GM12878 (cell line): ENCODE results near the gene CTSH. TPM values are rescaled to one million over a fixed set of nuclear protein-coding genes. Genes with fewer than 3 reads are reported as not detected.

Experiments used
- ATAC-seq: fragments of 200-7000 bp; cut with Tn5 transposase; 3 replicates; pipeline ENCODE4 v1.9.1; 2020; ENCODE audit warnings: mild to moderate bottlenecking, moderate library complexity
- BruUV-seq: library from RNA; stranded (reverse); fragments of 400-500 nt; replicated peaks from 2 replicates; lab custom pipeline; 2021; lab: Mats Ljungman, UMichigan
- CTCF ChIA-PET: fragments of 300-600 bp; sonication (Branson Sonifier 250); formaldehyde crosslinking; extraction: SDS; loops from one replicate; lab custom pipeline; 2021; ENCODE audit warnings: inconsistent platforms; lab: Yijun Ruan, JAX
- POLR2A ChIA-PET: fragments of 350-600 bp; formaldehyde crosslinking; extraction: SDS; loops from one replicate; lab custom pipeline; 2021; ENCODE audit warnings: inconsistent platforms; lab: Charles Lee
- RAD21 ChIA-PET: fragments of 300-600 bp; sonication (Branson Sonifier 250); formaldehyde crosslinking; loops from one replicate; lab custom pipeline; 2023; ENCODE audit warnings: antibody characterized with exemption; ENCODE audit not compliant: unreplicated experiment; lab: Charles Lee
- SMC1A ChIA-PET: fragments of 300-600 bp; sonication (Branson Sonifier 250); formaldehyde crosslinking; loops from one replicate; lab custom pipeline; 2023; ENCODE audit not compliant: unreplicated experiment, uncharacterized antibody; lab: Charles Lee
- DNase-seq: peaks from one replicate; pipeline ENCODE4 v3.0.0-alpha.2; 2011; ENCODE audit warnings: low read depth, low spot score
- FAIRE-seq: peaks from 3 replicates; lab custom pipeline; 2011; peaks lifted over from hg19 to GRCh38; lab: Jason Lieb, UNC
- H2AFZ ChIP-seq: 2 replicates; pipeline ENCODE4 v1.6.0; 2011; ENCODE audit warnings: low read depth, low read length, control low read depth; ENCODE audit not compliant: control insufficient read depth
- H3K27ac ChIP-seq: 2 replicates; pipeline ENCODE4 v1.5.1; 2011; ENCODE audit warnings: control low read depth; ENCODE audit not compliant: control insufficient read depth, insufficient read depth
- H3K27me3 ChIP-seq, 2 experiments: replicated peaks in 1 of 2; 2 replicates each; pipeline versions ENCODE4 v1.6.0 to v1.6.1; 2011; ENCODE audit warnings: low read length in 1 of 2; ENCODE audit not compliant: control insufficient read depth in 2 of 2, insufficient read depth in 2 of 2
- H3K36me3 ChIP-seq, 2 experiments: 2 replicates each; pipeline ENCODE4 v1.5.1; 2011; ENCODE audit warnings: low read length in 1 of 2; ENCODE audit not compliant: control insufficient read depth in 2 of 2, insufficient read depth in 2 of 2
- H3K4me1 ChIP-seq: 2 replicates; pipeline ENCODE4 v1.6.1; 2011; ENCODE audit warnings: mild to moderate bottlenecking, low read length, moderate library complexity, mixed read lengths; ENCODE audit not compliant: control insufficient read depth, insufficient read depth
- H3K4me2 ChIP-seq: 2 replicates; pipeline ENCODE4 v1.6.0; 2011; ENCODE audit warnings: control low read depth; ENCODE audit not compliant: control insufficient read depth, insufficient read depth
- H3K4me3 ChIP-seq: fragments of 200-600 bp; sonication (generic); 2 replicates; pipeline ENCODE4 v1.5.1; 2016
- H3K79me2 ChIP-seq: 2 replicates; pipeline ENCODE4 v1.6.0; 2011; ENCODE audit warnings: low read length; ENCODE audit not compliant: control insufficient read depth, insufficient read depth
- H3K9ac ChIP-seq: 2 replicates; pipeline ENCODE4 v1.8.0; 2011; ENCODE audit warnings: low read length, control low read depth, mixed read lengths; ENCODE audit not compliant: control insufficient read depth, insufficient read depth
- H3K9me3 ChIP-seq: replicated peaks from 3 replicates; pipeline ENCODE4 v1.5.1; 2011; ENCODE audit warnings: mild to moderate bottlenecking, low read length; ENCODE audit not compliant: control insufficient read depth, insufficient read depth
- H4K20me1 ChIP-seq: 2 replicates; pipeline ENCODE4 v1.6.0; 2011; ENCODE audit not compliant: control insufficient read depth, insufficient read depth
- BACH1 ChIP-seq: fragments of 450-650 bp; IDR thresholded peaks from 2 replicates; pipeline ENCODE4 v1.6.1; 2017; ENCODE audit warnings: mild to moderate bottlenecking, borderline replicate concordance
- BHLHE40 ChIP-seq, 2 experiments: fragments of 450-650 bp in 1 of 2; IDR thresholded peaks; 2 replicates each; pipeline ENCODE4 v1.6.1; 2011 to 2017; ENCODE audit warnings: low read depth in 2 of 2, borderline replicate concordance in 1 of 2, improper control_type of control experiment in 1 of 2, low read length in 1 of 2, mild to moderate bottlenecking in 1 of 2
- BMI1 ChIP-seq: fragments of 450-650 bp; IDR thresholded peaks from 2 replicates; pipeline ENCODE4 v1.6.1; 2016; ENCODE audit warnings: mild to moderate bottlenecking, moderate library complexity, borderline replicate concordance
- CHD1 ChIP-seq: IDR thresholded peaks from 2 replicates; pipeline ENCODE4 v1.6.1; 2012; ENCODE audit warnings: low read depth, low read length, improper control_type of control experiment
- CHD2 ChIP-seq: IDR thresholded peaks from 2 replicates; pipeline ENCODE4 v1.6.1; 2011; ENCODE audit warnings: low read depth, low read length, improper control_type of control experiment, borderline replicate concordance
- MAX ChIP-seq: IDR thresholded peaks from 2 replicates; pipeline ENCODE4 v1.6.1; 2012; ENCODE audit warnings: low read depth, low read length, improper control_type of control experiment
- MXI1 ChIP-seq: fragments of 150-350 bp; IDR thresholded peaks from 2 replicates; pipeline ENCODE4 v1.6.1; 2011; ENCODE audit warnings: low read depth, mild to moderate bottlenecking, inconsistent platforms, low read length, improper control_type of control experiment
- PAX8 ChIP-seq: fragments of 450-650 bp; IDR thresholded peaks from 2 replicates; pipeline ENCODE4 v1.6.1; 2017; ENCODE audit warnings: mild to moderate bottlenecking, moderate library complexity
- SIX5 ChIP-seq: IDR thresholded peaks from 2 replicates; pipeline ENCODE4 v1.6.1; 2011; ENCODE audit warnings: mild to moderate bottlenecking, low read depth, low read length, moderate library complexity; ENCODE audit not compliant: severe bottlenecking
- SMAD5 ChIP-seq: IDR thresholded peaks from 2 replicates; pipeline ENCODE4 v1.6.1; 2016; ENCODE audit warnings: antibody characterized with exemption, low read depth
- SP1 ChIP-seq: IDR thresholded peaks from one replicate; pipeline ENCODE4 v1.6.1; 2011; ENCODE audit warnings: low read depth, low read length
- SRF ChIP-seq, 2 experiments: IDR thresholded peaks; 2 replicates each; pipeline ENCODE4 v1.6.1; 2011; ENCODE audit warnings: low read depth in 2 of 2, low read length in 2 of 2, mild to moderate bottlenecking in 1 of 2, moderate library complexity in 1 of 2
- STAT1 ChIP-seq: fragments of 450-650 bp; conservative IDR thresholded peaks from 2 replicates; pipeline ENCODE4 v1.6.1; 2014; ENCODE audit warnings: antibody characterized with exemption, mild to moderate bottlenecking
- TCF12 ChIP-seq: IDR thresholded peaks from 2 replicates; pipeline ENCODE4 v1.6.1; 2011; ENCODE audit warnings: low read depth, mild to moderate bottlenecking, low read length
- YY1 ChIP-seq: IDR thresholded peaks from 2 replicates; pipeline ENCODE4 v1.6.1; 2011; ENCODE audit warnings: low read depth, mild to moderate bottlenecking, low read length
- ZNF274 ChIP-seq: IDR thresholded peaks from one replicate; pipeline ENCODE4 v1.8.0; 2011; ENCODE audit not compliant: insufficient read length, insufficient read depth
- WGBS: methylation state at CpG from one replicate; pipeline ENCODE4 v1.1.6; 2016; ENCODE audit warnings: low lambda C conversion rate; ENCODE audit not compliant: insufficient replicate concordance, insufficient coverage; ENCODE audit errors: missing lambda C conversion rate; 5-methylcytosine and 5-hydroxymethylcytosine counted together
- in situ Hi-C: fragments of 300-500 bp; cut with MboI; formaldehyde crosslinking; loops from 9 replicates; pipeline ENCODE4 v1.14.3; 2018; ENCODE audit warnings: mixed read lengths
- intact Hi-C: fragments of 100-400 bp; cut with micrococcal nuclease; formaldehyde crosslinking; loops from one replicate; pipeline ENCODE4 v1.14.2; 2022; ENCODE audit not compliant: unreplicated experiment
- polyA plus RNA-seq, 11 experiments: library from polyadenylated mRNA; depleted of rRNA in 4 of 11; unstranded in 6 of 11; stranded (reverse) in 5 of 11; fragments of >200 nt; fragmentation: Nextera tagmentation in 4 of 11; fragmentation: Illumina TruSeq in 1 of 11; extraction: Ambion mirVana in 4 of 11; extraction: Trizol in 1 of 11; gene quantifications; 1 replicate in 1 of 11; 2 replicates in 10 of 11; pipeline versions ENCODE4 v1.2.1 to v1.2.3, GENCODE V29; 2011 to 2016; ENCODE audit warnings: inconsistent platforms in 2 of 11, missing spikeins in 2 of 11, low read depth in 1 of 11
- total RNA-seq, 4 experiments: library from RNA; depleted of rRNA in 3 of 4; stranded (reverse); fragments of >200 nt in 3 of 4; fragmentation: Illumina TruSeq in 1 of 4; extraction: Trizol in 1 of 4; gene quantifications; 2 replicates each; pipeline versions ENCODE4 v1.2.1 to v1.2.3, GENCODE V29; 2013 to 2021
- TF ChIP-seq, protein P1 (sequence below): fragments of 450-650 bp; IDR thresholded peaks from 2 replicates; pipeline ENCODE4 v1.6.1; 2017; ENCODE audit warnings: mild to moderate bottlenecking
- TF ChIP-seq, protein P2 (sequence below): IDR thresholded peaks from 2 replicates; pipeline ENCODE4 v1.6.1; 2011; ENCODE audit warnings: low read depth, low read length, improper control_type of control experiment, borderline replicate concordance
- TF ChIP-seq, protein P3 (sequence below): fragments of 450-650 bp; IDR thresholded peaks from 2 replicates; pipeline ENCODE4 v1.6.1; 2017; ENCODE audit warnings: low read depth, mild to moderate bottlenecking, moderate library complexity

Gene CTSH
- total and polyA plus RNA-seq, 10 of the 15 experiments (the other 5 are each of a cell fraction or from before 2014, with no cell fraction given), result 30.2 to 1,212 (median 519) TPM

DNA sequence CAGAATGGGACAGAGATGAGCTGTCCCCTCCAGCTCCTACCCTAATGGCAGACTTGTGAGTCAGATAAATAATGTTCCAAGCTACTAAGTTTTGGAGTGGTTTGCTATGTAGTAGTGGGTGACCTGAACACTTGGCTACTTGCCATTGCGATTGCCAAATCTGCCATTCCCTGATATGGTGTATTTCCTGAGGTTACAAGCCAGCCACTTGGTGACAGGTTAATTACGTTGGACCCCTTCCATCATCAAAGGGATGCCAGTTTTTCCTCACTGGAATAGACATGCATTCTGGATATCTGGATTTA lies 38.6 kb downstream of the CTSH start:
- RAD21 ChIA-PET, result interaction anchor here (1.0 to 2.3 kb wide), 2 partner anchors 73 to 278 kb away, joined by 3 to 5 read pairs; no protein-coding TSS in a partner anchor
- Histone ChIP-seq H3K4me2 (no peak overlapping the region), H2AFZ (no peak overlapping the region), H3K36me3 (peaks cover 7 to 32% of the 10 kb centered on the region in 2 experiments), H3K79me2 (no peaks in the 10 kb centered on the region), H3K4me1 (peaks cover 10% of the 10 kb centered on the region; the same call in 1 of the 2 replicates), H3K4me3 (no peak overlapping the region), H4K20me1 (no peaks in the 10 kb centered on the region), H3K27ac (no peak overlapping the region), H3K9ac (no peak overlapping the region), H3K27me3 (no peaks in the 10 kb centered on the region), H3K9me3 (no peaks in the 10 kb centered on the region)
- intact Hi-C loops (no loop called here), in situ Hi-C loops (no loop called here)
- ATAC-seq (no peak), FAIRE-seq (no peak), DNase-seq (no peak)
- no TSS peak for BruUV-seq
- POLR2A ChIA-PET, result interaction anchor here (0.7 to 1.7 kb wide), 2 partner anchors 26 to 72 kb away, joined by 3 to 4 read pairs; no protein-coding TSS in a partner anchor
- SMC1A ChIA-PET, result interaction anchor here (0.6 to 10.3 kb wide), 7 partner anchors 9 to 278 kb away, joined by 3 to 91 read pairs (median 15); partner anchors contain the start of gene ADAMTS7
- 95% methylated on average over 2 of the region's 2 CpGs for WGBS
- CTCF ChIA-PET, result interaction anchor here (0.7 to 10.8 kb wide), 8 partner anchors 8 to 276 kb away, joined by 3 to 127 read pairs (median 5); no protein-coding TSS in a partner anchor
- no peak for TF ChIP-seq MAX
- no peak for TF ChIP-seq ZNF274
- TF ChIP-seq SRF (IDR thresholded peaks at IDR 0.05; ENCODE audit: low read depth in 2 of 2, low read length in 2 of 2), result no peak
- no peak for TF ChIP-seq MXI1
- TF ChIP-seq CHD2, result no peak
- TF ChIP-seq BMI1, result no peak
- TF ChIP-seq SMAD5, result no peak
- TF ChIP-seq YY1, result no peak
- TF ChIP-seq CHD1, result no peak
- no peak for TF ChIP-seq SP1
- no peak for TF ChIP-seq BACH1
- TF ChIP-seq, protein P1, sequence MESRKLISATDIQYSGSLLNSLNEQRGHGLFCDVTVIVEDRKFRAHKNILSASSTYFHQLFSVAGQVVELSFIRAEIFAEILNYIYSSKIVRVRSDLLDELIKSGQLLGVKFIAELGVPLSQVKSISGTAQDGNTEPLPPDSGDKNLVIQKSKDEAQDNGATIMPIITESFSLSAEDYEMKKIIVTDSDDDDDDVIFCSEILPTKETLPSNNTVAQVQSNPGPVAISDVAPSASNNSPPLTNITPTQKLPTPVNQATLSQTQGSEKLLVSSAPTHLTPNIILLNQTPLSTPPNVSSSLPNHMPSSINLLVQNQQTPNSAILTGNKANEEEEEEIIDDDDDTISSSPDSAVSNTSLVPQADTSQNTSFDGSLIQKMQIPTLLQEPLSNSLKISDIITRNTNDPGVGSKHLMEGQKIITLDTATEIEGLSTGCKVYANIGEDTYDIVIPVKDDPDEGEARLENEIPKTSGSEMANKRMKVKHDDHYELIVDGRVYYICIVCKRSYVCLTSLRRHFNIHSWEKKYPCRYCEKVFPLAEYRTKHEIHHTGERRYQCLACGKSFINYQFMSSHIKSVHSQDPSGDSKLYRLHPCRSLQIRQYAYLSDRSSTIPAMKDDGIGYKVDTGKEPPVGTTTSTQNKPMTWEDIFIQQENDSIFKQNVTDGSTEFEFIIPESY, result no peak
- no peak for TF ChIP-seq BHLHE40 (IDR thresholded peaks at IDR 0.05; ENCODE audit: borderline replicate concordance in 1 of 2, low read depth in 2 of 2, low read length in 1 of 2)
- TF ChIP-seq STAT1, result no peak
- TF ChIP-seq TCF12, result no peak
- TF ChIP-seq, protein P2, sequence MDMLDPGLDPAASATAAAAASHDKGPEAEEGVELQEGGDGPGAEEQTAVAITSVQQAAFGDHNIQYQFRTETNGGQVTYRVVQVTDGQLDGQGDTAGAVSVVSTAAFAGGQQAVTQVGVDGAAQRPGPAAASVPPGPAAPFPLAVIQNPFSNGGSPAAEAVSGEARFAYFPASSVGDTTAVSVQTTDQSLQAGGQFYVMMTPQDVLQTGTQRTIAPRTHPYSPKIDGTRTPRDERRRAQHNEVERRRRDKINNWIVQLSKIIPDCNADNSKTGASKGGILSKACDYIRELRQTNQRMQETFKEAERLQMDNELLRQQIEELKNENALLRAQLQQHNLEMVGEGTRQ, result no peak
- TF ChIP-seq, protein P3, sequence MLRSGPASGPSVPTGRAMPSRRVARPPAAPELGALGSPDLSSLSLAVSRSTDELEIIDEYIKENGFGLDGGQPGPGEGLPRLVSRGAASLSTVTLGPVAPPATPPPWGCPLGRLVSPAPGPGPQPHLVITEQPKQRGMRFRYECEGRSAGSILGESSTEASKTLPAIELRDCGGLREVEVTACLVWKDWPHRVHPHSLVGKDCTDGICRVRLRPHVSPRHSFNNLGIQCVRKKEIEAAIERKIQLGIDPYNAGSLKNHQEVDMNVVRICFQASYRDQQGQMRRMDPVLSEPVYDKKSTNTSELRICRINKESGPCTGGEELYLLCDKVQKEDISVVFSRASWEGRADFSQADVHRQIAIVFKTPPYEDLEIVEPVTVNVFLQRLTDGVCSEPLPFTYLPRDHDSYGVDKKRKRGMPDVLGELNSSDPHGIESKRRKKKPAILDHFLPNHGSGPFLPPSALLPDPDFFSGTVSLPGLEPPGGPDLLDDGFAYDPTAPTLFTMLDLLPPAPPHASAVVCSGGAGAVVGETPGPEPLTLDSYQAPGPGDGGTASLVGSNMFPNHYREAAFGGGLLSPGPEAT, result no peak
- TF ChIP-seq SIX5, result no peak
- no peak for TF ChIP-seq PAX8
